Ecto neural progenitor cell (in vitro differentiated cells): ENCODE measurements around the gene HDAC9.

ENCODE experiments used
- DNase-seq: peaks from one replicate; pipeline ENCODE4 v3.0.0-alpha.2; 2018; ENCODE audit warnings: low spot score

The HDAC9 gene

DNA sequence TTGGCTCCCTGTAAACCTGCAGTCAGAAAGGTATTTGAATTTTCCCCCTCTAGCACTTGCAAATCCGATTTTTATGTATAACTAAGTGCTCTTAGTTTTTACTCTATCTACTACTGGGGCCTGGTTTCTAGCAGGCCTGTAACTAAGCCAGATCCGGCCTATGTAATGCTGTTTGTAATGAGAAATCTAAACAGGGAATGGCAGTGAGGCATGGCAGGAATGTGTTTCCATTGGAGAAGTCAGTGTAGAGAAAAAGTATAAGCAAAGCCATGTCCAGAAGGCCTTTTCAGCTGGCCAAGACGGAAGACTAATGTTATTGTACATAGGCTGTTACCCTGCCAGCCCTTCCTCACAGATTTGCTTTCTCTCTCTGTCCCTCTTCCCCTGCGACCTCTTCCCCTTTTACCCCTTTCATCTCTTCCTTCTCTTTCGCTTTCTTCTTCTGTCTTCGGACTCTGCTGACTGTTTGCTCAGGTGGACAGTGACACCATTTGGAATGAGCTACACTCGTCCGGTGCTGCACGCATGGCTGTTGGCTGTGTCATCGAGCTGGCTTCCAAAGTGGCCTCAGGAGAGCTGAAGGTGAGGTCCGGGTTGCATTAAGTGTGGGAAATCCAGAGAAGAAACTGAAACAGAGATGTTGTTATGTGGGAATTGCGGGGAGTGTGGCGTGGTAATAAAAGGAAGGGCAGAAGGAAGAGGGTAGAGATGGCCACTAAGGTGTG, 297.5 kb downstream of the HDAC9 start:
- DNase-seq = no peak

DNA sequence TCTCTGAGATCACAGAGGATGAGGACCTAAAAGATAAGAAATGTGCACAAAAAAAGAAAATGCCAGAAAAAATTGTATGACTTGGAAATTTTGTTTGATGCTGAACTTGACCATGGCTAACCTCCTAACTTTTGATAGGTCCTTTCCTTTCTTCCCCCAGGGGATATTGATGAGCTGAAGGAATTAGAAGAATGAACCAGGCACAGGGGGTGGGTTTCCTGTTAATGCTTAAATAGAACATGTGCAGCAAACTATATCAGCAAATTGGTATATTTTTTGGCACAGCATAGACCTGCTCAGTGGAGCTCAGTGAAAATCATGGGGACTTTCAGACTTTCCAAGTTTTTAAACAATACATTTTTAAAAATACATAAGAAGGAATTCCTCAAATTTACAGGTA, 300.7 kb downstream of the HDAC9 start:
- no peak for DNase-seq

DNA sequence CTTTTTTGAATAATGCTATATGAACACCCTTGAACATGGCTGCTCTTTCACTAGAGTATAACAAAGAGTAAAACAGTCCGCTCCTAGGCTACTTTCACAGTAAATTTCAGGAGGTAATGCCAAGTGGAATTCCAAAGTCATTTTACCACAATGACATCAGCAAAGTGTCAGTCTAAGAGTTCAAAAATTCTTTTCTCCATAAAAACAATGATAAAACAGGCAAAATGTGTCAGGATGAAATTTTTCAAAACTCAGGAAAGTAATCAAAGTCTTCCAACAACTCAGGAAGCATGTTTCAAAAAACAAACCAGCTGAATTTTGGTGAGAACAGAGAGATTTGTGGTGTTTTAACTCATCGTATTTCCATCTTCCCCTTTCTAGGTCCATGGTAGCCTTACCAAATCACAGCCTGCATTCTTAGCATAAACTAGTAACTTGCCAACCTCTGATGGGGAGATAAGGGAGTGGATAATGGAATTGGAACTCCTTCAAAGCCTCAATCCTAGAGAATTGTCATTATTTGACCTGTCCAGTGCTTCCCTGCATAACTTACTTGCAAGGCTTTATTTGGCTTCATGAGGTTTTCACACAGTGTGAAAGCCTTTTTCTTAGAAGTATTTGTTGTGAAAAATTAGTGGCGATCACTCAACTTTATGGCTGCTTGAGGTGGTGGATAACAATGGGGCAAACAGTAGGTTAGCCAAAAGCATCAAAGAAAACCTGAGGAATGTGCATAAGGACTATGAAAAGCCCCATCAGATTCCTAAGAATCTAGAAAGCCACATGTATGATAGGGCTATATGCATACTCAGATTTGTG, 302.7 kb downstream of the HDAC9 start:
- DNase-seq = no peak

DNA sequence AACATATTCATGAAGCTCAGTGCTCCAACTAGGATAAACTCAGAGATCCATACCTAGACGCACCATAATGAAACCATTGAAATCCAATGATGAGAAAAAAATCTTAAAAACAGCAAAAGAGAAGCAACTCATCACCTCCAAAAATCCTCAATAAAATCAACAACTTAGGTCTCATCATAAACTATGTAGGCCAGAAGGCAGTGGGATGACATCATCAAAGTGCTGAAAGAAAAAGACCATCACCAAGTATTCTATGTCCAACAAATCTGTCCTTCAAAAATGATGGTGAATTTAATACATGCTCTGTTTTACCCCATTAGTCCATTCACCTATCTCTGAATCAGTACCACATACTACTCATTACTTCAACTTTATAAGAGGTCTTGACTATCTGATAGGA, 304.4 kb downstream of the HDAC9 start:
- no peak for DNase-seq

DNA sequence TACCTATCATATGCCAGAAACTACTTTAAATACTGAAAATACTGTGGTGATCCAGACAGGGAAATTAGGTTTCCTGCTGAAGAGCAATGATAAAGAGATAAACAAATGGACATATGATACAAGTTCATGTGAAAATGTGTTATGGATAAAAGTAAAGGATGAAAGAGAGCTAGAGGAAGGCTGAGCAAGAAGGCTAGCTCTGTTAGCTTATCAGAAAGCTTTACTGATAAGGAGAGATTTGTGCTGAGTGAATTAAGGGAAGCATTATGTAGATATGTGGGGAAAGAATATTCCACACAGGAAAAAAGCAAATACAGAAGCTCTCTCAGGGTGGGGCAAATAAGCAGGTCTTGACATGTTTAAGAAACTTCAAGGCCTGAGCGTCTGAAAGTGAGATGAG, 308.4 kb downstream of the HDAC9 start:
- no peak for DNase-seq

DNA sequence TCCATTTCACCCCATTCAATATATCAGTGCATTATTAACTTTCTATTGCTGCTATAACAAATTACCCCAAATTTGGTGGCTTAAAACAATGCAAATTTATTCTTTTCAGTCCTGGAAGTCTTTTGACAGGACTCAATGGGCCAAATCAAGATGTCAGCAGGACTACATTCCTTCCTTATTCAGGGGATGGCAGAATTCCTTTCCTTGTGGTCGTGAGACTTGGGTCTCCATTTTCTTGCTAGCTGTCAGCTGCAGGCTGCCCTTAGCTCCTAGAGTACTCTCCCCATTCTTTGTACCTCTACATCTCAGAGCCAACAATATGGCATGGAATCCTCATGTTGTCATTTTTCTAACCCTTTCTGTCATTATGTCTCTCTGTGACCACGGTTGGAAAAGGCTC, 310.6 kb downstream of the HDAC9 start:
- no peak for DNase-seq

DNA sequence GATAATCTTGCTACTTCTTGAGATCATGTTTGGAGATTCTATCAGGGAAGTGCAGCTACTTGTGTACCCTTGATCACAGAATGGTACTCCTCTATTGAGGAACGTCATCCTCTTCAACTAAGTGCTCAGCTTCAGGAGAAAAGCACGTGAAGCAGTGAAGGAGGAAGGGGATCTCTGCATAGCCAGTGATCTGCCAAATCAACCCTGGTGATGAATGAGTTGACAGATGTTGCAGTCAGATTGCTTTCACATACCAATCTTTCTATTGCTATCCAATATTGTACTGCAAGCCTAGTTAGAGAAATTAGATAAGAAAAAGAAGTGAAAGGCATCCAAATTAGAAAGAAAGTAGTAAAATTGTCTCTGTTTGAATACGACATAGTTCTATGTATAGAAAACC, 312.5 kb downstream of the HDAC9 start:
- DNase-seq = no peak

DNA sequence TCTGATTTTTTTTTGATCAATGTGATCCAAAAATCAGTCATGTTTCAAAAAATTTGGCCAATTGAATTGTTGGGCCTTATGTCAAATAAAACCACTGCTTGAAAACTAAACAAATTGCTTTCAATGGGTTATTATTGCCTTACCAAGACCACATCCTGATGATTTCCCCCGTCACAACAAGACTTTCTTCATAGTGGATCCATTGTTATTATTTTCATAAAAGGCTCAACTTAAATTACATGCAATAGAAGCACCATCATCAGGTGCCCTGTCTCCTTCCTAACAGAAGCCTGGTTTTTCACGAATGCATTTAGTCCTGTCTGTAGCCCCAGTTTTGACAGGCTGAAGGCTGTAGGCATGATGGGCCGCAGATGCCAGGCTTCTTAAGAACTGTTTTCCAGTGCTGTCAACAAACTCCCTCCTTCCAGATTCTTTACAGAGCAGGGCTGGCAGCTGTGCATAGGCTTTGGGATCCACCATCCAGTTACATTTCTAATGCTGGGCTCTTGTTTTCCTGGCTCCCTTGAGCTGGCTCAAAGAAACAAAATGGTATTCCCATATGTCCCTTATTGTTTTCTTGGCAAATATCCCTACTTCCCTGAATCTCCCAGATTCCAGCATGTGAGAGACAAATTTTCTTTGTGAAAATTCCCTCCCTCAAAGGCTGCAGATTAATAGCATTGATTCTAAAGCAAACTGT, 319.9 kb downstream of the HDAC9 start:
- DNase-seq = no peak

DNA sequence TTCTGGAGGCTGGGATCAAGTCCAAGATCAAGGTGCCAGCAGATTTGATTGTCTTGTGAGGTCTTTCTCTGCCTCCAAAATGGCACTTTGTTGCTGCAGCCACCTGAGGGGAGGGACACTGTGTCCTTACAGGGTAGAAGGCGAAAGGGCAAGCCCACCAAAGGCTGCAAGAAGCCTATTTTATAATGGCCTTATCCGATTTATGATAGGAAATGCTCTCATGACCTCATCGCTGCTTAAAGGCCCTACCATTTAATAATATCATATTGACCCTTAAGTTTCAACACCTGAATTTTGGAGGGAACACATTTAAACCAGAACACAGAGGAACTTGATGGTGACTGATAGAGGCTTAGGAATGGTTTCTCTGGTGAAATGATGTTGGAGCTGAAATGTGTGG, 325.4 kb downstream of the HDAC9 start:
- DNase-seq = no peak

DNA sequence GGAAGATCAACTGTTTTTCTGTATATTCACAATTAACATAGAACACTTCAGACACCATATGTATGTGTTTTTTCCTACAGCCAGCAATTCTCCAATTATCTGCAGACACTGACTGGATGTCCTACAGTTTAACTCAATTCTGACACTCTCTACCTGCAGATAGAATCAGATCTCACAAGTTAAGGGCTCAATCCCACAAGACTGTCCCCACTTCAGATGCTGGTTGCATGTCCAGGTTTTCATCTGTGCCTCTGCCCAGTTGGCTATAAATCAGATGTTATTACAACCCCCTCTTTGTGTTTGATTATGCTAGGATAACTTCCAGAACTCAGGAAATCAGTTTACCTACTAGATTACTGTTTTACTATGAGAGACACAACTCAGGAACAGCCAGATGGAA, 326.0 kb downstream of the HDAC9 start:
- DNase-seq = no peak

DNA sequence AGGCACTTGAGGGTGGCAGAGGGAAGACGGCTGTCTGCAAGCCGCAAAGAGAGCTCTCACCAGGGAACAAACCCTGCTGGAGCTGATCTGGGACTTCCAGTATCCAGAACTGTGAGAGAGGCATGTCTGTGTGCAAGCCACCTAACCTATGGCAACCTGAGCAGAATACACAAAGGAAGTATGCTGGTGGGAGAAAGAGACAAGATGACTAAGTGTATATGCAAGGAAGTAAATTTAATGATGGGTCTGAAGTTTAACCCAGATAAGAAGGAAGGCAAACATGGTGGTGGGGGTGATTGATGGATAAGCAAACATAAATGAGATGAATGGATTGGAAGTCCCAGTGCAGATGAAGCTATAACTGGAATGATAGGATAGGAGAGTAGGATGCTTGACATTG, 328.6 kb downstream of the HDAC9 start:
- DNase-seq = no peak

DNA sequence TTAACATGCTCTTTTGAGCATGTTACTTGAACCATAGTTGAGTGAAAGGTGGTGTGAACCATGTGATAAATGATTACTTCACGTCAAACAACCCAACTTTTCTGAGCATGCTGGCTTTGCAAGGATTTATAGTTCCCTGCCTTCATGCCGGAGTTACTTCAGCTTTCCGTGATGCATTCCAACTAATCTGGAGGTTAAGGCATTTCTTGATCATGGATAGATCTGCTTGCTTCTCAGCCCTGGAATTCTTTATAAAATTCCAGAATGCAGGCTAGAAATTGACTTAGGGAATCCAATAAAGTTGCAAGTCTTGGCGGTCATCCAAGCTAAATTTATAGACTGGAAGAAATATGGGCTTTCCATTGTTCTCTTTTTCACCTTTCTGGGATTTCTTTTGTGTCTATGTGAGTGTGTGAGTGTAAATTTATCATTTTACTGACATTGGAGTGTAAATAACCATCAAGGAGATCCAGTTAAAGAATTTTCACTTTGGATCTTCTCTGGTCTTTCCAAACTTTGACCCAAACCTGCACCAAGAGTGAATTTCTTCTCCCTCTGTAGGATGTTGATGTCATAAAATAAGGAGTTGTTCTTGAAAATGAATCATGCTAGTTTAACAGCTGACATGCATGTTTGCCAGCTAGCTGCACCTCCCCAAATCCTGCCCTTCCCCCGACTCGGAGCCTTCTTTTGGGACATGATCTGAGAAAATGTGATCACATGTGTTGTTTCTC, 332.9 kb downstream of the HDAC9 start:
- DNase-seq = no peak

DNA sequence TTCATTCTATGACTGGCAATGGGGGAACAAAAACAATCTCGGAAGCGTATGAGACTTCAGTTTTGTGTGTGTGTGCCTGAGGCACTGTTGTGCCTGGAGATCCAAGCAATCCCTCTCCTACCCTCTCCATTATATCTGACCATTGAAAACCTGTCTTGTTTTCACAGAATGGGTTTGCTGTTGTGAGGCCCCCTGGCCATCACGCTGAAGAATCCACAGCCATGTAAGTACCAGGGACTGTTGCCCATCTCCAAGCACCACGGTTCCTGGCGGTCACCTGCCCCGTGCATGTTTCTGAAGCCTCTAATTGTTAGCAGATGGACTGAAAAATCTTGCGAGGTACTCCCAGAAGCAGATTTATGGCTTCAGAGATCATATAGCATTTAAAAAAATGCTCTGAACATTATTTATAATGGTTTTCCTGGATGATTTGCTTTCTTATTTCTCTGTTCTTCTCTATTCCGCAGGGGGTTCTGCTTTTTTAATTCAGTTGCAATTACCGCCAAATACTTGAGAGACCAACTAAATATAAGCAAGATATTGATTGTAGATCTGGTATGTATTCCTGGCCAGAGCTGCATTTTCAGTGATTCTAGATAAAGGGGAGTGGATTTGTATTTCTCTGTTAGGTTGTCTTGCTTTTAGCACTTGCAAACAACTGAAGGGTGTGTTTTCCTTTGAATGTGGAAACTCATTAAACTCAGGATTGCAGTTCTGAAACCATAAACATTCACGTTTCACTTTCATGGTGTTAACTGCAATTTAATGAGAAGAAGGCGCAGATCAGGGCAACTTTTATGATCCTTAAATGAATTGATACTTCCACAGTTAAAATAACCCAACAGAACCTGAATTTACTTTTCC, 333.7 kb downstream of the HDAC9 start:
- DNase-seq = no peak

DNA sequence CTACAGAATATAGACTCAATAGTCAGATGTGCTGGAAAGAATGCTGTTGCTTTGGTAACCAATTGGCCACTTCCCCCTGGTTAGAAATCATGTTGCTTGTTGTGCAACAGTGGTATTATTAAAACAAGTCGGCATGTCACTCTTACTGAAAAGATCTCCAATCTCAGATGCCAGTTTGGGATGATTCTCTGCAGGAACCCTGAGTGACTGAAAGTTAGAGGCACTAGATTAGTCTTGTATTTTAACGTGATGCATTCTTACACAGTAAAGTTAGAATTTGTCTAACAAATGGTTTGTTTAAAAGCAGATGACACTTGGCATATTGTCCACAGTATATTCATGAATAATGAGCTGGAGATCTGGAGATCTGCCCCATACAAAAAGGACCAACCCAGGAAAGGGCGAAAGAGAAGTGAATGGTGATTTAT, 334.3 kb downstream of the HDAC9 start:
- DNase-seq = no peak

DNA sequence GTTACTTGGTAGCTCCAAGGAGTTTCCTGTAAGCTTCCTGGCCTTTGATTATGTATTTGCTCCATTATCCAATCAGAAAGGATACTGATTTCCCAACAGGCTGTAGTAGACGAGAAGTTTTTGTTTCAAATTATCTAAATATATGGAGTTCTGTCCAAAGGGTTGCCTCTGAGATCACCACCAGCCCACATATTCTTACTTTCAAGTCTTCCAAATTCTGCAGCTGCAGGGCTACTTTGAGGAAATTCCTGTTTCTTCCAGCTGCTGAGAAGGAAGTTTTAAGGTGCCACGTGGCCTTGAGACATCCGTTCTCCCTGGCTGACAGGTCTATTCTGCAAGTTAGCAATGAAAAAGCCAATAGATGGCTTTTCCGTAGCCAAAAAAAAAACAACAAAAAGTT, 335.9 kb downstream of the HDAC9 start:
- no peak for DNase-seq

DNA sequence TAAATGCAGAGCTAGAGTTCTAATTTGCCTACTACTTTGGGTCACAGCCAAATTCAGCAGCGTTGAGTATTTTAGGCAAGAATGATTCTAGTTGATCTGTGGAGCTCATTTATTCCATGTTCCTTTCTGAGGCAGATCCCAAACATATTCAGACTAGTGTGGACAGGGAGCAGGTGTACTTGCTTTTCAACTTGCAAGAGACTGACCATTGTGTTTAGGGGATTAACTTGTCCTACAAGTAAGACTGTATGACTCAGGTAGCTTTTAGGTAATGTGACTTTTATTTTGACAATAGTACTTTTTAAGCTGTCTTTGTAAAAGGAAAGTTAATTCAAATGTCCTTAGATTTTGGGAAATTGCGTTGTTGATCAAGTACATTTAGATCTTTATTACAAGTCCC, 336.4 kb downstream of the HDAC9 start:
- DNase-seq = no peak

DNA sequence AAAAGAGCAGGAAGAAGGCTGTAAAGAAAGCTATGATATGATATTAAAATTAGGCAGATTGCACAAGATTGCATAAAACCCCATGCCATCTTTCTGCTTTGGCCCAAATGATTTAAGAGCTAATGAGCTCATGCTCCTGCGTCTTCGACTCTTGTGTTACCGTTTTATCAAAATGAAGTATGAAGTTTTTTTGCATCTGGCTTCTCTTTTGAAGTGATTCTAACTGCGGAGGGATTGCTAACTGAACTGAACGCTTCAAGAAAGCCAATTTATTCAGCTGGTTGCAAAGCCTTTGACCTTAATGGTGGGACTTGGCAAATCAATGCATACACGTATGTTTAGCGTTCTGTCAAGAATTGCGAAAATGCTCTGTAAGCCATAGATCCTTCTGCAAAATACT, 339.0 kb downstream of the HDAC9 start:
- DNase-seq = no peak

DNA sequence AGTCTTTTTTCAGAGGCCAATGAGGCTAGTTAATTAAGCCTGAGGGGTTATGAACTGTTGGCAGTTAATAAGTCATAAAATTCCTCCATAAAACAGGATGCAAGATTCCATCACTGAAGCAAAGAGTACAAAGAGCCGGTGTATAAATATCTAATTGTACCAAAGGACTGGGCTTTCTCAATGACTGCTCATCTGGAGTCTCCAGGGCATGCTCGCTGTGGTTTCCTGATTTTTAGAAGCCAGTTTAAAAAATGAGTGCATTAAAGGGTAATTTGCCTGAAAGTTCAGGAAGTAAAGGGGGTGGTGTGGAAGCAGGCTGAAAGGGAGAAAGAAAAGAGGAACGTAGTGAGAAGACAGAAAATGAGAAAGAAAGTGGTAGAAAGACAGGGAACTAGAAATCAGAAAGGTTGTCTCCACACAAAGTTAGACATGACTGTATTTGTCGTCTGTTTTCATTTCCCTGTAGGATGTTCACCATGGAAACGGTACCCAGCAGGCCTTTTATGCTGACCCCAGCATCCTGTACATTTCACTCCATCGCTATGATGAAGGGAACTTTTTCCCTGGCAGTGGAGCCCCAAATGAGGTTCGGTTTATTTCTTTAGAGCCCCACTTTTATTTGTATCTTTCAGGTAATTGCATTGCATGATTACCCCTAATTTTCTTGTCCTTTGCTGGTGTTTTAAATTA, 339.6 kb downstream of the HDAC9 start:
- no peak for DNase-seq

DNA sequence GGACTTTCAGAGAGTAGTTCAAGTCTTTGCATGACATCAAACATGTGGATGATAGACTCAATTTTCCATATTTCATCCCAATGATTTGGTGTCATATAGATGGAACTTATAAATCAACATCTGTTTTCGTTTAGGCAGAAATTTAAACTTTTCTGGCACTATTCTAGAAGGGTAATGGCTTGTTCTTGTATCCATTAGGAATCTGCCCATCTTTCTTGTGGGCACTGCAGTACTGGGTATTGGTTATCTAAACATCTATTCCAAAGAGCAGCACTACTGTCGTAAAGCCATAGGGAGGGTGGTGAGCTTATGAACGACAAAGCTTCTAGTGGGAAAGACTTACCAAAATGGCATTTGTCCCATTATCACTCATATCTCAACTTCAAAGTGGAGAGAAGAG, 348.4 kb downstream of the HDAC9 start:
- no peak for DNase-seq

DNA sequence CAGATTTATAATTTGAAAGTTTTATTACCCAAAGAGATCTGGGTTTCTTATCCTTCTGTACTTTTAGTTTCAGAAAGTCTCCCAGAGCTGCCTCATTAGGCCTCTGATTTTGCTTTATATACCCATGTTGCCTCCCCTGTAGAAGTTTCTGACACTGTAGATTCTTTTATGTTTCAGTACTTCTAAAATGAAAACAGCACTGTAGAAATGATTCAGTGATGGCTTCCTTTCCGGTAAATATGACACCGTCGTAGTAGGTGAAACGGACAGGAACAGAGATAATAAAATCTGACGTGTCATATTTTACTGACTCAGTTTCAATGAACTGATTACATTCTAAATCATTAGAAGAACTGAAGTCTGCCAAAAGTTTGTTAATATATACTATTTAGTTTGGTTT, 349.2 kb downstream of the HDAC9 start:
- DNase-seq = no peak

DNA sequence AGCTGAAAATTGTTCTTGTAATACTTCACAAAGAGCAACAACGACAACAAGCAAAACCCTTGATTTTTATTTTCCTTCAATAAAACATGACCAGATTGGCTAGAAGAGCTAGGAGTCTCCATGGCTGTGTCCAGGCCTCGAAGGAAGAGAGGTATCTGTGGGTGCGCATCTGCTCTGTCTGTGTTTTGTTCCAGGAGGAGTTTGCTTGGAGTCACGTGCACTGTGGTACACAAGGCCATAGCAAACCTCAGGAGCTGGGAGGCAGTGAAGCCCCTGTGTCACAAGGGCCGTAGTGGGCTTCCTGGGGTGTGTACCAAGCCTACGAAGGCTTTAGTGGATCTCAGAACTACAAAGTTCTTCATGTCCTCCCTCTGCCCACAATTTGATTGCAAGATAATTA, 350.2 kb downstream of the HDAC9 start:
- no peak for DNase-seq
